Embryonic facial prominence (tissue), 1 donor: ENCODE results near the gene NMD3.

Source experiments
- DNase-seq: peaks from one replicate; pipeline ENCODE4 v3.0.0-alpha.2; 2016; ENCODE audit errors: extremely low spot score

The NMD3 gene

GRCh38 chr3:161231861-161232260 is 10.8 kb downstream of the NMD3 start:
- DNase-seq: no peak

- no peak for DNase-seq
Measured at GRCh38 chr3:161233557-161233956, 12.4 kb downstream of the NMD3 start.

- no peak for DNase-seq
Measured at GRCh38 chr3:161236240-161236639, 15.1 kb downstream of the NMD3 start.

GRCh38 chr3:161239700-161240099 is 18.6 kb downstream of the NMD3 start:
- DNase-seq: no peak

- no peak for DNase-seq
Measured at GRCh38 chr3:161244538-161244937, 23.4 kb downstream of the NMD3 start.

- no peak for DNase-seq
Measured at GRCh38 chr3:161247049-161247448, 25.9 kb downstream of the NMD3 start.

- DNase-seq: no peak
Measured at GRCh38 chr3:161250116-161250515, 29.0 kb downstream of the NMD3 start.

- DNase-seq: no peak
Measured at GRCh38 chr3:161251716-161252115, 30.6 kb downstream of the NMD3 start.

GRCh38 chr3:161252143-161252542 is 31.0 kb downstream of the NMD3 start:
- DNase-seq: no peak

GRCh38 chr3:161253711-161254110 is 32.6 kb downstream of the NMD3 start:
- no peak for DNase-seq

- DNase-seq: no peak
Measured at GRCh38 chr3:161254861-161255260, 33.8 kb downstream of the NMD3 start.

- DNase-seq: no peak
Measured at GRCh38 chr3:161263057-161263456, 41.9 kb downstream of the NMD3 start.

- no peak for DNase-seq
Measured at GRCh38 chr3:161264852-161265251, 43.7 kb downstream of the NMD3 start.

- DNase-seq: no peak
Measured at GRCh38 chr3:161265916-161266571, 44.9 kb downstream of the NMD3 start.

- no peak for DNase-seq
Measured at GRCh38 chr3:161266731-161267150, 45.6 kb downstream of the NMD3 start.

- no peak for DNase-seq
Measured at GRCh38 chr3:161267646-161268045, 46.5 kb downstream of the NMD3 start.

GRCh38 chr3:161268601-161269000 is 47.5 kb downstream of the NMD3 start:
- DNase-seq: no peak

GRCh38 chr3:161270991-161271390 is 49.9 kb downstream of the NMD3 start:
- no peak for DNase-seq

- DNase-seq: no peak
Measured at GRCh38 chr3:161271646-161272045, 50.5 kb downstream of the NMD3 start.

GRCh38 chr3:161272524-161272923 is 51.4 kb downstream of the NMD3 start:
- no peak for DNase-seq

GRCh38 chr3:161273589-161274218 is 52.6 kb downstream of the NMD3 start:
- DNase-seq: no peak

- DNase-seq: no peak
Measured at GRCh38 chr3:161274691-161275298, 53.7 kb downstream of the NMD3 start.

- DNase-seq: no peak
Measured at GRCh38 chr3:161275919-161276318, 54.8 kb downstream of the NMD3 start.
